GM10266 (cell line): ENCODE data around the gene AOPEP.
"Not testable (repeated sequence)": the region's sequence is repeated elsewhere in the genome, so short reads cannot be mapped to it uniquely, and the experiment has no call there.

Experiments
- DNase-seq: peaks from one replicate; pipeline ENCODE4 v3.0.0; 2012; ENCODE audit errors: extremely low spot score
- CTCF ChIP-seq: IDR thresholded peaks from 2 replicates; pipeline ENCODE4 v1.5.1; 2012; ENCODE audit warnings: mild to moderate bottlenecking, low read depth; ENCODE audit not compliant: control insufficient read depth, insufficient read depth; ENCODE audit errors: missing control alignments

The AOPEP gene

DNA sequence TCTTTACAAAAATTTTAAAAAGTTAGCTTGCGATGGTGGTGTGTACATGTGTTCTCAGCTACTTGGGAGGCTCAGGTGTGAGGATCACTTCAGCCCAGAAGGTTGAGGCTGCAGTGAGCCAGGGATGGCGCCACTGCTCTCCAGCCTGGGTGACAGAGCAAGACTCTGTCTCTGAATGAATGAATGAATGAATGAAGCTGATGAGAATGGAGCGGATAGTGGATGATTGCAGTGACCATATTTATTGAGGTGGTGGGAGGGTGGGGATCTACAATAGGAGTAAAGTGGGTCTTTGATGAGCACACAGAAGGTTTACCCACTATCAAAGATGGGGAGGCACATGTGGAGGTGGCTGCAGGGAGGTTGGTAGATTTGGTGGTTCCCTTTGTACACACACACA is 120.2 kb downstream of the AOPEP start:
- TF ChIP-seq CTCF: no peak
- DNase-seq: no peak

DNA sequence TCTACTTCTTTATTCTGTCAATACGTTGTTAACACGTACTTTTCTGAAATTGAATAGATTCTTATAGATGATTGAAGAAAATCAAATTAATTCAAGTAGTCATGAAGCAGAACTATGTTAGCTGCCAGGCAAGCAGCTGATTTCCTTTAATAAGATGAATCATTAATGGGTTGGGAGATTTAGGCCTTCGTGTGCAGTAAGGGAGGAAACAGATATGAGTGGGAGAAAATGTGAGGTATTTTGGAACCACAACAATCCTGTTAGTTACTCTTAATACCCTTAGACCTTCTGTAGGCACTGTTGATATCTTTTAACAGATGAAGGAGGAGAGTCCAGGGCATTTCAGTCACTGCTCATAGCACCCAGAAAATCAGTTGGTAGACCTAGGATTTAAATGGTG is 121.0 kb downstream of the AOPEP start:
- no peak for DNase-seq
- no peak for TF ChIP-seq CTCF

DNA sequence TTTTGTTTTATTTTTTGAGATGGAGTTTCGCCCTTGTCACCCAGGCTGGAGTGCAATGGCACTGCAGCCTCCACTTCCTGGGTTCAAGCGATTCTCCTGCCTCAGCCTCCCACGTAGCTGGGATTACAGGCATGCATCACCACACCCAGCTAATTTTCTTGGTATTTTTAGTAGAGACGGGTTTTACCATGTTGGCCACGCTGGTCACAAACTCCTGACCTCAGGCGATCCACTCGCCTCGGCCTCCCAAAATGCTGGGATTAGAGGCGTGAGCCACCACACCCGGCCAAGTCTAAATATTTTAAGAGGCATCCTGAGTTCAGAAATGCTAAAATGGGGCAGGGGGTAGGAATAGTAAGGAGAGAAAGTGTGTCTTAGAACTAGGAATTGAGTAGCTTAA is 122.3 kb downstream of the AOPEP start:
- not testable (repeated sequence) for DNase-seq

GRCh38 chr9:94850540-94851434 is 124.3 kb downstream of the AOPEP start:
- no peak for TF ChIP-seq CTCF
- DNase-seq: no peak

- no peak for TF ChIP-seq CTCF
- no peak for DNase-seq
These were observed 125.0 kb downstream of the AOPEP start for GRCh38 chr9:94851467-94851866.

- no peak for TF ChIP-seq CTCF
- no peak for DNase-seq
These were observed 125.4 kb downstream of the AOPEP start for GRCh38 chr9:94851892-94852291.

DNA sequence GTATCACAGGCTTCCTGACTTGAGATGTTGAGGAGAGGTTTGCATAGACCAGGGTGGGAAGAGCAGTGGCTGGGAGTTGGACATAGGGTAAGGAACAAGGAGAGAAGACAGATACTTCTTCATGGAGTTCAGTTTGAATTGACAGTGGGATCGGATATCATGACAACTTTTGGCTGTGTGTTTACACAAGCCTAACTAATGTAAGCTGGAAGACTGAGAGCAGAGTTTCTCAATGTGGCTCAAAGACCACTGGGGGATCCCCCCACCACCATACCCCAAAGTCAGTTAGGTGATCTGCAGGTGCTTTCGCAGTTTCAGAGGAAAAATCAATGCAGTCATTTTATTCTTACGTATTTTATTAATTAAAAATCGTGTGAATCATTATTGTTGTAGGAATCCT is 125.9 kb downstream of the AOPEP start:
- no peak for DNase-seq
- TF ChIP-seq CTCF: no peak
